PC-9 (cell line): Measurements from ENCODE around the gene OGFOD2.

ENCODE experiments used
- CTCF ChIP-seq: fragments of 200-600 bp; sonication (generic); conservative IDR thresholded peaks from 2 replicates; pipeline ENCODE4 v1.6.1; 2017; ENCODE audit warnings: mixed run types, antibody characterized with exemption, mild to moderate bottlenecking, moderate library complexity
- EZH2 ChIP-seq: fragments of 200-600 bp; sonication (generic); IDR thresholded peaks from 2 replicates; pipeline ENCODE4 v1.8.0; 2017; ENCODE audit warnings: antibody characterized with exemption, low read depth

- TF ChIP-seq CTCF, result no peak
- no peak for TF ChIP-seq EZH2
Measured at GRCh38 chr12:122996621-122997342, 21.7 kb downstream of the OGFOD2 start.
